ENCODE measurements around the gene PPP1R16B.

GRCh38 chr20:38937978-38938473 lies 132.5 kb downstream of the PPP1R16B start:
- TF ChIP-seq CTCF (IDR thresholded peaks at IDR 0.05) (no peak), POLR2A (IDR thresholded peaks at IDR 0.05) (no peak)

Measured in heart left ventricle (tissue), 13 donors.